OCI-LY7 (cell line): ENCODE results near the gene FAM193A. TPM values are rescaled to one million over a fixed set of nuclear protein-coding genes. Genes with fewer than 3 reads are reported as not detected.

Source experiments
- BruUV-seq: library from RNA; stranded (reverse); fragments of 400-500 nt; replicated peaks from 2 replicates; lab custom pipeline; 2021; lab: Mats Ljungman, UMichigan
- CTCF ChIA-PET: fragments of 300-600 bp; sonication (Branson Sonifier 250); formaldehyde crosslinking; loops from one replicate; lab custom pipeline; 2022; ENCODE audit warnings: antibody characterized with exemption; ENCODE audit not compliant: unreplicated experiment; lab: Charles Lee
- POLR2A ChIA-PET: fragments of 300-600 bp; sonication (Branson Sonifier 250); formaldehyde crosslinking; loops from one replicate; lab custom pipeline; 2022; ENCODE audit warnings: antibody characterized with exemption; lab: Charles Lee
- DNase-seq: peaks from one replicate; pipeline ENCODE4 v3.0.0-alpha.2; 2015; ENCODE audit warnings: low spot score
- H2AFZ ChIP-seq: fragments of 200-600 bp; sonication (generic), shearing (Covaris generic); 2 replicates; pipeline ENCODE4 v1.6.1; 2014; ENCODE audit warnings: mild to moderate bottlenecking, antibody characterized with exemption, low read length, moderate library complexity
- H3K27ac ChIP-seq: fragments of 200-600 bp; sonication (generic); 2 replicates; pipeline ENCODE4 v1.5.1; 2014; ENCODE audit warnings: mixed run types, low read depth, mild to moderate bottlenecking, moderate library complexity, low read length, inconsistent platforms; ENCODE audit not compliant: poor library complexity, severe bottlenecking
- H3K36me3 ChIP-seq: fragments of 200-600 bp; sonication (generic); 2 replicates; pipeline ENCODE4 v1.6.1; 2014; ENCODE audit warnings: mild to moderate bottlenecking, antibody characterized with exemption, low read length, moderate library complexity, mixed read lengths; ENCODE audit not compliant: insufficient read depth
- H3K4me1 ChIP-seq: fragments of 200-600 bp; sonication (generic); 2 replicates; pipeline ENCODE4 v1.5.1; 2014; ENCODE audit warnings: mild to moderate bottlenecking, low read length; ENCODE audit not compliant: insufficient read depth, poor library complexity, severe bottlenecking
- H3K4me2 ChIP-seq: fragments of 200-600 bp; sonication (generic); 2 replicates; pipeline ENCODE4 v1.6.1; 2014; ENCODE audit warnings: mild to moderate bottlenecking, low read length
- H3K4me3 ChIP-seq: fragments of 200-600 bp; sonication (generic); 2 replicates; pipeline ENCODE4 v1.5.1; 2014; ENCODE audit warnings: mild to moderate bottlenecking, low read depth, low read length; ENCODE audit not compliant: poor library complexity, severe bottlenecking
- H3K79me2 ChIP-seq: fragments of 200-600 bp; sonication (generic); 2 replicates; pipeline ENCODE4 v1.6.1; 2016; ENCODE audit warnings: low read depth, mild to moderate bottlenecking, low read length, moderate library complexity, mixed read lengths; ENCODE audit not compliant: insufficient read depth
- H3K9me2 ChIP-seq: fragments of 200-600 bp; sonication (generic); 2 replicates; pipeline ENCODE4 v1.6.1; 2016; ENCODE audit warnings: mild to moderate bottlenecking, low read length, mixed read lengths; ENCODE audit not compliant: insufficient read depth
- H3K9me3 ChIP-seq: fragments of 200-600 bp; sonication (generic); 2 replicates; pipeline ENCODE4 v1.6.1; 2014; ENCODE audit warnings: mild to moderate bottlenecking, mixed run types, low read length, mixed read lengths
- H4K20me1 ChIP-seq: fragments of 200-600 bp; sonication (generic); 2 replicates; pipeline ENCODE4 v1.6.1; 2014; ENCODE audit warnings: mild to moderate bottlenecking, antibody characterized with exemption, low read length, moderate library complexity, mixed read lengths; ENCODE audit not compliant: insufficient read depth
- EZH2phosphoT487 ChIP-seq: fragments of 200-600 bp; sonication (generic); IDR thresholded peaks from 2 replicates; pipeline ENCODE4 v1.6.1; 2018; ENCODE audit warnings: low read depth, borderline replicate concordance, mild to moderate bottlenecking, mixed run types, antibody characterized with exemption, low read length, moderate library complexity, mixed read lengths
- intact Hi-C: fragments of 100-400 bp; cut with micrococcal nuclease; formaldehyde crosslinking; loops from one replicate; pipeline ENCODE4 v1.10.0; 2022; ENCODE audit not compliant: unreplicated experiment
- total RNA-seq, 2 experiments: library from RNA; depleted of rRNA in 1 of 2; stranded (reverse); fragments of >200 nt in 1 of 2; shearing (Covaris generic) in 1 of 2; gene quantifications; 2 replicates each; pipeline ENCODE4 v1.2.3, GENCODE V29; 2014 to 2022
- TF ChIP-seq, protein P1 (sequence below): fragments of 200-600 bp; sonication (generic); conservative IDR thresholded peaks from 2 replicates; pipeline ENCODE4 v1.5.1; 2014; ENCODE audit warnings: mild to moderate bottlenecking, antibody characterized with exemption, low read length, moderate library complexity, mixed read lengths

FAM193A gene
- total RNA-seq, 2 experiments from 2014 or later = 17.8 to 36.7 TPM

- no TSS peak for BruUV-seq
- intact Hi-C loops = no loop called here
- no peaks in the 10 kb centered on the region for H3K79me2 ChIP-seq
- H3K4me2 ChIP-seq = no peak overlapping the region
- H3K36me3 ChIP-seq = peaks cover 62% of the 10 kb centered on the region
- H2AFZ ChIP-seq = no peak overlapping the region
- no peak overlapping the region for H3K4me3 ChIP-seq
- no peaks in the 10 kb centered on the region for H3K9me2 ChIP-seq
- H3K9me3 ChIP-seq = no peaks in the 10 kb centered on the region; the same call in 1 of the 2 replicates
- peaks cover 7% of the 10 kb centered on the region for H3K4me1 ChIP-seq
- H3K27ac ChIP-seq = no peak overlapping the region
- ChIA-PET POLR2A (no interaction called here), CTCF (no interaction called here)
- no peak for DNase-seq
- H4K20me1 ChIP-seq = no peaks in the 10 kb centered on the region
- TF ChIP-seq, protein P1, sequence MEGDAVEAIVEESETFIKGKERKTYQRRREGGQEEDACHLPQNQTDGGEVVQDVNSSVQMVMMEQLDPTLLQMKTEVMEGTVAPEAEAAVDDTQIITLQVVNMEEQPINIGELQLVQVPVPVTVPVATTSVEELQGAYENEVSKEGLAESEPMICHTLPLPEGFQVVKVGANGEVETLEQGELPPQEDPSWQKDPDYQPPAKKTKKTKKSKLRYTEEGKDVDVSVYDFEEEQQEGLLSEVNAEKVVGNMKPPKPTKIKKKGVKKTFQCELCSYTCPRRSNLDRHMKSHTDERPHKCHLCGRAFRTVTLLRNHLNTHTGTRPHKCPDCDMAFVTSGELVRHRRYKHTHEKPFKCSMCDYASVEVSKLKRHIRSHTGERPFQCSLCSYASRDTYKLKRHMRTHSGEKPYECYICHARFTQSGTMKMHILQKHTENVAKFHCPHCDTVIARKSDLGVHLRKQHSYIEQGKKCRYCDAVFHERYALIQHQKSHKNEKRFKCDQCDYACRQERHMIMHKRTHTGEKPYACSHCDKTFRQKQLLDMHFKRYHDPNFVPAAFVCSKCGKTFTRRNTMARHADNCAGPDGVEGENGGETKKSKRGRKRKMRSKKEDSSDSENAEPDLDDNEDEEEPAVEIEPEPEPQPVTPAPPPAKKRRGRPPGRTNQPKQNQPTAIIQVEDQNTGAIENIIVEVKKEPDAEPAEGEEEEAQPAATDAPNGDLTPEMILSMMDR = no peak
- TF ChIP-seq EZH2phosphoT487 = no peak
Observed at GRCh38 chr4:2714918-2715317, 178.5 kb downstream of the FAM193A start.

DNA sequence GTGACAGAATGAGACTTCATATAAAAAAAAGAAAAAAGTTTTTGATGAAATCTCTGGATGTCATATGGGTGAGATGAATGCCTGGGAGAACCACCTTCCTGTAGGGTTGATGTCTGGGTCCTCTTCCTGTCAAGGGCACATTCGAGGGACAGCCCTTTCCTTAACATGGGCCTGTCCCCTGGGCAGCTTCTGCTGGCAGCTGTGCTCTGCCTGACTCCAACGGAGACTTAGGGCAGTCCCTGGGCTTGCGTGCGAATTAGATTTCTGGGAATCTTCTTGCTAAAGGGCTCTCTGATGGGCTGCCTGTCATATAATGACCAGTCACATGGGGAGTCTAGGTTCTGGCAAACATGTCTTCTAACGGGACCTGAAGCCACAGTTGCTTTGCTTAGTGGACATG, 179.0 kb downstream of the FAM193A start:
- peaks cover 7% of the 10 kb centered on the region for H3K4me1 ChIP-seq
- no peaks in the 10 kb centered on the region for H4K20me1 ChIP-seq
- H3K4me2 ChIP-seq = no peak overlapping the region
- ChIA-PET POLR2A (no interaction called here), CTCF (no interaction called here)
- H3K36me3 ChIP-seq = peaks cover 67% of the 10 kb centered on the region
- H2AFZ ChIP-seq = no peak overlapping the region
- intact Hi-C loops = no loop called here
- H3K4me3 ChIP-seq = no peak overlapping the region
- no peaks in the 10 kb centered on the region; the same call in 1 of the 2 replicates for H3K9me3 ChIP-seq
- DNase-seq = no peak
- no peaks in the 10 kb centered on the region for H3K79me2 ChIP-seq
- TF ChIP-seq, protein P1 = no peak
- no peak for TF ChIP-seq EZH2phosphoT487
- no peaks in the 10 kb centered on the region for H3K9me2 ChIP-seq
- BruUV-seq = no TSS peak
- H3K27ac ChIP-seq = no peak overlapping the region

- Histone ChIP-seq H2AFZ (no peak overlapping the region), H3K9me3 (no peaks in the 10 kb centered on the region; the same call in 1 of the 2 replicates), H3K9me2 (no peaks in the 10 kb centered on the region), H3K27ac (no peak overlapping the region), H3K79me2 (no peaks in the 10 kb centered on the region), H3K4me2 (no peak overlapping the region), H3K4me1 (peaks cover 7% of the 10 kb centered on the region), H3K4me3 (no peak overlapping the region), H4K20me1 (no peaks in the 10 kb centered on the region), H3K36me3 (peaks cover 71% of the 10 kb centered on the region)
- ChIA-PET POLR2A (no interaction called here), CTCF (no interaction called here)
- no TSS peak for BruUV-seq
- intact Hi-C loops = no loop called here
- DNase-seq = no peak
- TF ChIP-seq EZH2phosphoT487 = no peak
- TF ChIP-seq, protein P1 = no peak
Observed at GRCh38 chr4:2716236-2716635, 179.8 kb downstream of the FAM193A start.
